HEK293T (cell line): ENCODE results near the gene KIF19.

ENCODE experiments used
- ARNT ChIP-seq: fragments of 450-650 bp; IDR thresholded peaks from 2 replicates; pipeline ENCODE4 v1.6.1; 2017; ENCODE audit warnings: mild to moderate bottlenecking
- BHLHE40 ChIP-seq: fragments of 450-650 bp; IDR thresholded peaks from 2 replicates; pipeline ENCODE4 v1.6.1; 2016; ENCODE audit warnings: mild to moderate bottlenecking, moderate library complexity, borderline replicate concordance
- ELF4 ChIP-seq: fragments of 450-650 bp; IDR thresholded peaks from 2 replicates; pipeline ENCODE4 v1.6.1; 2017; ENCODE audit warnings: antibody characterized with exemption
- FOXA1 ChIP-seq: fragments of 450-650 bp; IDR thresholded peaks from 2 replicates; pipeline ENCODE4 v1.6.1; 2016; ENCODE audit warnings: mild to moderate bottlenecking
- FOXK2 ChIP-seq: fragments of 450-650 bp; IDR thresholded peaks from 2 replicates; pipeline ENCODE4 v1.6.1; 2016; ENCODE audit warnings: mild to moderate bottlenecking
- L3MBTL2 ChIP-seq: fragments of 450-650 bp; conservative IDR thresholded peaks from 2 replicates; pipeline ENCODE4 v1.6.1; 2016; ENCODE audit warnings: mild to moderate bottlenecking
- NFRKB ChIP-seq: fragments of 450-650 bp; IDR thresholded peaks from 2 replicates; pipeline ENCODE4 v1.6.1; 2016; ENCODE audit warnings: mild to moderate bottlenecking, moderate library complexity
- SP1 ChIP-seq: fragments of 450-650 bp; IDR thresholded peaks from 2 replicates; pipeline ENCODE4 v1.6.1; 2017
- SUZ12 ChIP-seq: fragments of 450-650 bp; IDR thresholded peaks from 2 replicates; pipeline ENCODE4 v1.6.1; 2016; ENCODE audit warnings: mild to moderate bottlenecking
- TARDBP ChIP-seq: fragments of 450-650 bp; IDR thresholded peaks from 2 replicates; pipeline ENCODE4 v1.6.1; 2016
- ZNF384 ChIP-seq: fragments of 450-650 bp; IDR thresholded peaks from 2 replicates; pipeline ENCODE4 v1.6.1; 2016
- TF ChIP-seq, protein P1 (sequence below): fragments of 450-650 bp; IDR thresholded peaks from 2 replicates; pipeline ENCODE4 v1.6.1; 2016

DNA sequence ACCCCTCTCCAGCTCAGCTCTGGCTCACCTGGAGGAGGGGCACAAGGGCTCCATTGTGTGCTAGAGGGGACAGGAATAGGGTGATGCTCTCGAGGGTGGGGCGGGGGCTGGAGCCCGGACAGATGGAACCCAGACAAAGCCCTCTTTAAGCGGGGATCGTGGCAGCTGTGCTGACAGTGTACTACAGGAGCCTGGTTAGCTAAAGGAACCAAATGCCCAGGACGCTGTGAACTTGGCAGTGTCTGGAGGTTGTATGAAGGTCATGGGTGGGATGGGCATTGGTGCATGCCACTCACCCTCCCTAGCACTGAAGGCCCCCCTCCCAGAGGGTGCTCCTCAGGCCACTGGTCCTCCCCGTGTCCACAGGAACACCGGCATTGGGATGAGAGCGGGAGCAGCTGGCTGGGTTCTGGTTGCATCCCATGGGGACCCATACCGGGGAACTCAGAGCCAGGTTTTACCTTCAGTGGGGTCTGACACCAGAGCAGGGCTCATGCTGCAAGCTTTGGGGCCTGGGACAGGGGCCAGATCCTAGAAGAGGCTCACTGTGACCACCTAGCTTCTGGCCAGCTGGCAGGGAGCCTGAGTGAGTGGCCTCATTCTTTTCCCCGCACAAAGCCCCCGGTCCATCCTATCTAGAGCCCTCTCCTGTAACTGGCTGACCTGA is 11.9 kb downstream of the KIF19 start:
- TF ChIP-seq FOXK2 (no peak), BHLHE40 (no peak), ARNT (no peak), ELF4 (no peak), SP1 (no peak), ZNF384 (no peak), SUZ12 (no peak), TARDBP (no peak), FOXA1 (no peak), L3MBTL2 (no peak), NFRKB (no peak)
- TF ChIP-seq, protein P1, sequence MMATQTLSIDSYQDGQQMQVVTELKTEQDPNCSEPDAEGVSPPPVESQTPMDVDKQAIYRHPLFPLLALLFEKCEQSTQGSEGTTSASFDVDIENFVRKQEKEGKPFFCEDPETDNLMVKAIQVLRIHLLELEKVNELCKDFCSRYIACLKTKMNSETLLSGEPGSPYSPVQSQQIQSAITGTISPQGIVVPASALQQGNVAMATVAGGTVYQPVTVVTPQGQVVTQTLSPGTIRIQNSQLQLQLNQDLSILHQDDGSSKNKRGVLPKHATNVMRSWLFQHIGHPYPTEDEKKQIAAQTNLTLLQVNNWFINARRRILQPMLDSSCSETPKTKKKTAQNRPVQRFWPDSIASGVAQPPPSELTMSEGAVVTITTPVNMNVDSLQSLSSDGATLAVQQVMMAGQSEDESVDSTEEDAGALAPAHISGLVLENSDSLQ: no peak
